HepG2 (cell line): ENCODE results near the gene WIPF2. TPM values are rescaled to one million over a fixed set of nuclear protein-coding genes. Genes with fewer than 3 reads are reported as not detected.

Experiments
- BCL6 ChIP-seq: IDR thresholded peaks from 2 replicates; pipeline ENCODE4 v1.6.1; 2016; ENCODE audit warnings: missing genetic modification reagents, missing compliant biosample characterization
- CCAR2 ChIP-seq: fragments of 200-400 bp; formaldehyde crosslinking; optimal IDR thresholded peaks from 2 replicates; pipeline ENCODE3; 2018; ENCODE audit warnings: low read depth, mild to moderate bottlenecking, low read length, moderate library complexity
- CHD4 ChIP-seq: fragments of 200-600 bp; sonication (generic); IDR thresholded peaks from 2 replicates; pipeline ENCODE4 v1.7.0; 2017; ENCODE audit warnings: mild to moderate bottlenecking, low read length, borderline replicate concordance
- ELF1 ChIP-seq: sonication (generic); formaldehyde crosslinking; IDR thresholded peaks from 2 replicates; pipeline ENCODE4 v1.4.0; 2020; ENCODE audit warnings: missing genetic modification reagents
- KDM1A ChIP-seq: IDR thresholded peaks from 2 replicates; pipeline ENCODE4 v1.6.1; 2016; ENCODE audit warnings: missing compliant biosample characterization
- NCOR1 ChIP-seq: fragments of 200-600 bp; sonication (generic); IDR thresholded peaks from 2 replicates; pipeline ENCODE4 v1.7.0; 2017; ENCODE audit warnings: antibody characterized with exemption, low read length, borderline replicate concordance
- NFE2L2 ChIP-seq: fragments of 150-350 bp; IDR thresholded peaks from 2 replicates; pipeline ENCODE4 v1.6.1; 2014; ENCODE audit warnings: low read length
- PAX8 ChIP-seq: sonication (generic); formaldehyde crosslinking; IDR thresholded peaks from 2 replicates; pipeline ENCODE4 v1.8.0; 2022; ENCODE audit warnings: mild to moderate bottlenecking, missing genetic modification reagents, borderline replicate concordance
- POGK ChIP-seq: sonication (generic); formaldehyde crosslinking; conservative IDR thresholded peaks from 2 replicates; pipeline ENCODE4 v1.8.0; 2022; ENCODE audit warnings: mild to moderate bottlenecking, moderate library complexity, missing genetic modification reagents
- POLR2AphosphoS5 ChIP-seq: IDR thresholded peaks from 2 replicates; pipeline ENCODE4 v1.6.1; 2012; ENCODE audit warnings: low read depth, low read length
- SOX6 ChIP-seq, 2 experiments: fragments of 450-650 bp in 1 of 2; sonication (generic) in 1 of 2; formaldehyde crosslinking in 1 of 2; IDR thresholded peaks; 2 replicates each; pipeline versions ENCODE4 v1.4.0 to v1.6.1; 2017 to 2020; ENCODE audit warnings: antibody characterized with exemption in 1 of 2, mild to moderate bottlenecking in 1 of 2, missing genetic modification reagents in 1 of 2
- SRSF9 ChIP-seq: fragments of 200-400 bp; formaldehyde crosslinking; IDR thresholded peaks from 2 replicates; pipeline ENCODE4 v1.6.1; 2018; ENCODE audit warnings: borderline replicate concordance, mild to moderate bottlenecking, low read depth, low read length; ENCODE audit not compliant: insufficient read depth, poor library complexity, severe bottlenecking
- ZFP36L2 ChIP-seq: sonication (generic); formaldehyde crosslinking; IDR thresholded peaks from 2 replicates; pipeline ENCODE4 v1.4.0; 2020; ENCODE audit warnings: missing genetic modification reagents
- ZNF232 ChIP-seq: sonication (generic); formaldehyde crosslinking; IDR thresholded peaks from 2 replicates; pipeline ENCODE4 v1.4.0; 2020; ENCODE audit warnings: missing genetic modification reagents, borderline replicate concordance
- ZNF263 ChIP-seq: sonication (generic); formaldehyde crosslinking; IDR thresholded peaks from 2 replicates; pipeline ENCODE4 v1.4.0; 2020; ENCODE audit warnings: missing genetic modification reagents
- ZNF431 ChIP-seq: sonication (generic); formaldehyde crosslinking; IDR thresholded peaks from 2 replicates; pipeline ENCODE4 v1.9.0; 2022; ENCODE audit warnings: missing genetic modification reagents, low read depth, mild to moderate bottlenecking, borderline replicate concordance
- ZNF550 ChIP-seq: sonication (generic); formaldehyde crosslinking; IDR thresholded peaks from 2 replicates; pipeline ENCODE4 v1.4.0; 2020; ENCODE audit warnings: mild to moderate bottlenecking, missing genetic modification reagents, borderline replicate concordance
- ZNF569 ChIP-seq: sonication (generic); formaldehyde crosslinking; IDR thresholded peaks from 2 replicates; pipeline ENCODE4 v1.5.0; 2020; ENCODE audit warnings: mild to moderate bottlenecking, missing genetic modification reagents, moderate library complexity, borderline replicate concordance
- ZNF589 ChIP-seq: sonication (generic); formaldehyde crosslinking; conservative IDR thresholded peaks from 2 replicates; pipeline ENCODE4 v1.8.0; 2022; ENCODE audit warnings: mild to moderate bottlenecking, moderate library complexity, missing genetic modification reagents
- ZNF672 ChIP-seq: sonication (generic); formaldehyde crosslinking; IDR thresholded peaks from 2 replicates; pipeline ENCODE4 v1.8.1; 2022; ENCODE audit warnings: missing genetic modification reagents
- ZNF674 ChIP-seq: sonication (generic); formaldehyde crosslinking; IDR thresholded peaks from 2 replicates; pipeline ENCODE4 v1.5.0; 2020; ENCODE audit warnings: low read depth, mild to moderate bottlenecking, missing genetic modification reagents
- ZNF713 ChIP-seq: sonication (generic); formaldehyde crosslinking; IDR thresholded peaks from 2 replicates; pipeline ENCODE4 v1.4.0; 2020; ENCODE audit warnings: mild to moderate bottlenecking, missing genetic modification reagents
- ZNF75D ChIP-seq: sonication (generic); formaldehyde crosslinking; IDR thresholded peaks from 2 replicates; pipeline ENCODE4 v1.8.1; 2023; ENCODE audit warnings: missing genetic modification reagents, mild to moderate bottlenecking, borderline replicate concordance
- ZSCAN25 ChIP-seq: sonication (generic); formaldehyde crosslinking; IDR thresholded peaks from 2 replicates; pipeline ENCODE4 v1.8.0; 2022; ENCODE audit warnings: mild to moderate bottlenecking, missing genetic modification reagents
- polyA plus RNA-seq, 8 experiments: library from polyadenylated mRNA; depleted of rRNA in 3 of 8; stranded (reverse) in 7 of 8; unstranded in 1 of 8; fragments of >200 nt; fragmentation: Illumina TruSeq in 4 of 8; extraction: Trizol in 4 of 8; gene quantifications; 2 replicates each; pipeline versions ENCODE4 v1.2.1 to v1.2.3, GENCODE V29; 2011 to 2016; ENCODE audit warnings: low read depth in 4 of 8, missing spikeins in 1 of 8, mixed read lengths in 1 of 8; ENCODE audit not compliant: insufficient read depth in 1 of 8
- total RNA-seq, 5 experiments: library from RNA; depleted of rRNA; stranded (reverse); fragments of >200 nt; fragmentation: Illumina TruSeq; extraction: Trizol; gene quantifications; 2 replicates each; pipeline ENCODE4 v1.2.3, GENCODE V29; 2016; ENCODE audit warnings: low read depth in 1 of 5
- TF ChIP-seq, protein P1 (sequence below): sonication (generic); formaldehyde crosslinking; IDR thresholded peaks from 2 replicates; pipeline ENCODE4 v1.5.0; 2020; ENCODE audit warnings: missing genetic modification reagents
- TF ChIP-seq, protein P2 (sequence below): sonication (generic); formaldehyde crosslinking; IDR thresholded peaks from 2 replicates; pipeline ENCODE4 v1.8.0; 2022; ENCODE audit warnings: mild to moderate bottlenecking, missing genetic modification reagents, moderate library complexity
- TF ChIP-seq, protein P3 (sequence below): sonication (generic); formaldehyde crosslinking; IDR thresholded peaks from 2 replicates; pipeline ENCODE4 v1.8.1; 2023; ENCODE audit warnings: mild to moderate bottlenecking, missing genetic modification reagents, borderline replicate concordance

WIPF2 gene
- total and polyA plus RNA-seq, 2 of the 13 experiments (the other 11 are each of a cell fraction or from before 2014, with no cell fraction given): 7.2 to 10.8 TPM

DNA sequence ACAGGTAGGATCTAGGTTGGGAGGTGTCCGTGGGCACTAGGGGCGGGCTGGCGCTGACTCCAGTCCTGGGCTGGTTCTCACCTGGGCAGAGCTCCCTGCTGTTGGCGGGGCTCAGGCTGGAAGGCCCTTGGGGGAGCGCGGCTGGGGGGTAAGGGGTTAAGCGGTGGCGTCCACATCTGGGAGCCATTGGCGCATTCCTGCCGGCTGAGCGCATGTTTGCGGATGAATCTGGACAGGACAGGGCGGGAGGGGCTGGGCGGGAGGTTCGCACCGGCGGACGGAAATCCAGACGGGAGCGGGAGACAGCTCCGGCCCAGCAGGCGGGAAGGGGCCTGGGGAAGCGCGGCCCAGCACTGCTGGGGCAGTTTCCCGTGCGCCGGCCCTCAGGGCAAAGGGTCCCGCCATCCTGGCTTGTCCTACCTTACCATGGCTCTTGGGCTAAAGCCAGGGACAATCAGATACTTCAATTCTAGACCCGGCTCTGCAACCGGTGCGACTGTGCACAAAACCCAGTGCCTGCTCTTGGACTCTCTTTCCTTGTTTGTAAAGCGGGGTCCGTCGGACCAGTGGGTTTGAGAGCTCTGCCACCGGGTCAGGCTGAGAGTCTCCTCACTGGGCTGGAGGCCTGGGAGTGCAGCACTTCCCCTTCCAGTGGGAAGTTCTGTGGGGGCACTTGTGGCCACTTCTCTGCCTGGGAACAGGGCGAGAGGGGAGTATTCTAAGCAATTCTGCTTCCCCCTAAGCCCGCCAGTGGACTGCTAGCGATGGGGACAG, 97.7 kb downstream of the WIPF2 start (continued):
- TF ChIP-seq CHD4 (no peak), NFE2L2 (no peak), ZNF75D (CRISPR knock-in tag) (0 out of 2 replicates have a peak, but pooled peaks have one; percentile 49), POGK (CRISPR knock-in tag) (peak; percentile 90), BCL6 (no peak; the same call in 1 of the 2 replicates), ZNF263 (CRISPR knock-in tag) (peak; percentile 56; the same call in 1 of the 2 replicates), CCAR2 (no peak), ZSCAN25 (CRISPR knock-in tag) (no peak), ELF1 (CRISPR knock-in tag) (0 out of 2 replicates have a peak, but pooled peaks have one; percentile 16), ZNF713 (CRISPR knock-in tag) (no peak), ZNF589 (CRISPR knock-in tag) (no peak), ZNF569 (no peak), KDM1A (CRISPR knock-in tag) (no peak), ZFP36L2 (no peak), ZNF672 (no peak), ZNF550 (no peak), ZNF232 (no peak), POLR2AphosphoS5 (no peak), NCOR1 (no peak), ZNF674 (no peak), PAX8 (no peak), SOX6 (IDR thresholded peaks at IDR 0.05) (no peak), SOX6 (CRISPR knock-in tag; IDR thresholded peaks at IDR 0.05) (peak; percentile 40; the same call in 1 of the 2 replicates), ZNF431 (CRISPR knock-in tag) (no peak), SRSF9 (no peak)
- TF ChIP-seq, protein P1, sequence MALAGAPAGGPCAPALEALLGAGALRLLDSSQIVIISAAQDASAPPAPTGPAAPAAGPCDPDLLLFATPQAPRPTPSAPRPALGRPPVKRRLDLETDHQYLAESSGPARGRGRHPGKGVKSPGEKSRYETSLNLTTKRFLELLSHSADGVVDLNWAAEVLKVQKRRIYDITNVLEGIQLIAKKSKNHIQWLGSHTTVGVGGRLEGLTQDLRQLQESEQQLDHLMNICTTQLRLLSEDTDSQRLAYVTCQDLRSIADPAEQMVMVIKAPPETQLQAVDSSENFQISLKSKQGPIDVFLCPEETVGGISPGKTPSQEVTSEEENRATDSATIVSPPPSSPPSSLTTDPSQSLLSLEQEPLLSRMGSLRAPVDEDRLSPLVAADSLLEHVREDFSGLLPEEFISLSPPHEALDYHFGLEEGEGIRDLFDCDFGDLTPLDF (CRISPR knock-in tag): peak; percentile 86
- TF ChIP-seq, protein P2, sequence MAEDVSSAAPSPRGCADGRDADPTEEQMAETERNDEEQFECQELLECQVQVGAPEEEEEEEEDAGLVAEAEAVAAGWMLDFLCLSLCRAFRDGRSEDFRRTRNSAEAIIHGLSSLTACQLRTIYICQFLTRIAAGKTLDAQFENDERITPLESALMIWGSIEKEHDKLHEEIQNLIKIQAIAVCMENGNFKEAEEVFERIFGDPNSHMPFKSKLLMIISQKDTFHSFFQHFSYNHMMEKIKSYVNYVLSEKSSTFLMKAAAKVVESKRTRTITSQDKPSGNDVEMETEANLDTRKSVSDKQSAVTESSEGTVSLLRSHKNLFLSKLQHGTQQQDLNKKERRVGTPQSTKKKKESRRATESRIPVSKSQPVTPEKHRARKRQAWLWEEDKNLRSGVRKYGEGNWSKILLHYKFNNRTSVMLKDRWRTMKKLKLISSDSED: no peak
- TF ChIP-seq, protein P3, sequence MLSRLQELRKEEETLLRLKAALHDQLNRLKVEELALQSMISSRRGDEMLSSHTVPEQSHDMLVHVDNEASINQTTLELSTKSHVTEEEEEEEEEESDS (CRISPR knock-in tag): no peak
